ENCODE data around the gene NFAM1. TPM values are rescaled to one million over a fixed set of nuclear protein-coding genes. Genes with fewer than 3 reads are reported as not detected.

The NFAM1 gene
- total RNA-seq, 2 donors from 2014 or later = 0.66 to 1.0 TPM

GRCh38 chr22:42414565-42415303 lies 17.5 kb downstream of the NFAM1 start:
- no peaks in the 10 kb centered on the region for H3K4me1 ChIP-seq
- ATAC-seq (no peak), DNase-seq (peak in 1 of 4 donors; percentile 19)
- no peaks in the 10 kb centered on the region for H3K36me3 ChIP-seq (replicated peaks in 1 of 2; ENCODE audit: insufficient read depth in 1 of 2, low read depth in 2 of 2)
- intact Hi-C loops (cut with DNase I) = no loop called here
- WGBS, 2 donors = 55 to 70% methylated on average over 17 of the region's 17 CpGs
- no peaks in the 10 kb centered on the region for H3K27me3 ChIP-seq
- H3K4me3 ChIP-seq = no peak overlapping the region
- H3K9me3 ChIP-seq = no peaks in the 10 kb centered on the region
- H3K27ac ChIP-seq = no peak overlapping the region
- no peak for TF ChIP-seq POLR2A (IDR thresholded peaks at IDR 0.05)
- TF ChIP-seq CTCF (IDR thresholded peaks at IDR 0.05) = no peak

GRCh38 chr22:42414021-42414420 lies 18.2 kb downstream of the NFAM1 start:
- ATAC-seq (no peak), DNase-seq (no peak)
- Histone ChIP-seq H3K27me3 (no peaks in the 10 kb centered on the region), H3K4me1 (no peaks in the 10 kb centered on the region), H3K9me3 (no peaks in the 10 kb centered on the region), H3K36me3 (replicated peaks in 1 of 2; ENCODE audit: insufficient read depth in 1 of 2, low read depth in 2 of 2) (no peaks in the 10 kb centered on the region), H3K27ac (no peak overlapping the region), H3K4me3 (no peak overlapping the region)
- WGBS, 2 donors = 69 to 78% methylated on average over 10 to 11 of the region's 11 CpGs
- no peak for TF ChIP-seq CTCF (IDR thresholded peaks at IDR 0.05)
- no peak for TF ChIP-seq POLR2A (IDR thresholded peaks at IDR 0.05)
- intact Hi-C loops (cut with DNase I) = no loop called here

- WGBS, 2 donors = 58 to 63% methylated on average over 12 to 13 of the region's 13 CpGs
- no peaks in the 10 kb centered on the region for H3K9me3 ChIP-seq
- intact Hi-C loops (cut with DNase I) = no loop called here
- H3K36me3 ChIP-seq (replicated peaks in 1 of 2; ENCODE audit: insufficient read depth in 1 of 2, low read depth in 2 of 2) = no peaks in the 10 kb centered on the region
- no peak overlapping the region for H3K4me3 ChIP-seq
- DNase-seq = peak in 1 of 4 donors; percentile 37
- peak overlapping the region in 2 of 4 donors; percentile 5 to 21 for H3K27ac ChIP-seq
- TF ChIP-seq CTCF (IDR thresholded peaks at IDR 0.05) (no peak), POLR2A (IDR thresholded peaks at IDR 0.05) (no peak)
- H3K4me1 ChIP-seq = no peaks in the 10 kb centered on the region
- H3K27me3 ChIP-seq = no peaks in the 10 kb centered on the region
- ATAC-seq = peak; percentile 14
Observed at GRCh38 chr22:42412744-42413333, 19.4 kb downstream of the NFAM1 start.

GRCh38 chr22:42410708-42411107 lies 21.5 kb downstream of the NFAM1 start:
- DNase-seq (no peak), ATAC-seq (no peak)
- H3K27ac ChIP-seq = no peak overlapping the region
- no peak overlapping the region for H3K4me3 ChIP-seq
- intact Hi-C loops (cut with DNase I) = no loop called here
- no peaks in the 10 kb centered on the region for H3K36me3 ChIP-seq (replicated peaks in 1 of 2; ENCODE audit: insufficient read depth in 1 of 2, low read depth in 2 of 2)
- no peaks in the 10 kb centered on the region for H3K4me1 ChIP-seq
- 86 to 93% methylated on average over 7 of the region's 7 CpGs for WGBS, 2 donors
- no peak for TF ChIP-seq CTCF (IDR thresholded peaks at IDR 0.05)
- TF ChIP-seq POLR2A (IDR thresholded peaks at IDR 0.05) = no peak
- no peaks in the 10 kb centered on the region for H3K9me3 ChIP-seq
- no peaks in the 10 kb centered on the region for H3K27me3 ChIP-seq
